Measurements from ENCODE around the gene AP5S1. TPM values are rescaled to one million over a fixed set of nuclear protein-coding genes. Genes with fewer than 3 reads are reported as not detected.
A peak's percentile ranks its signal among the peaks of the same experiment; 100 is the strongest.

Gene AP5S1
- total and polyA plus RNA-seq, 2 experiments from 2014 or later: 20.5 to 25.0 TPM

DNA sequence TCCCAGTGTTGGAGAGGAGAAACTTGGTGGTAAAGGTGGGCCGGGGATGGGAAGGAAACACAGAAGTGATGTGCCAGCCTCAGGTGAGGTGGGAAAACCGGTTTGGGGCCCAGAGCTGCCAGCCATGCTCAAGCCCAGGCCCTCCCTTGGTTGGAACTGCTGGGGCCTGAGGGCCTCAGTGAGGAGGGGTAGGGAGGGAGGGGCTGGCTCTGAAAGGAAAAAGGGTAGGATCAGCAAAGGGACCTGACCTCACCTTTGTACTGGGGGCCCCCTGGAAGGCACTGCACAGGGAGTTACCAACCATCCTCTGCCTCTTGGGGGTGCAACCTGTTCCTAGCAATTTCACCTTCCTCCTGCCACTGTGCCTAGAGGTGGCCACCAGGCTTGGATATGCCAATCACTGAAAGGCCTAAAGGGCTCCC is 37.3 kb upstream of the AP5S1 start:
- TF ChIP-seq EZH2 (IDR thresholded peaks at IDR 0.05; ENCODE audit: insufficient read depth, poor library complexity, severe bottlenecking) (no peak), EZH2phosphoT487 (IDR thresholded peaks at IDR 0.05; ENCODE audit: insufficient read depth, low read depth) (no peak)
- peaks cover 26% of the 10 kb centered on the region for H3F3A ChIP-seq (ENCODE audit: insufficient read depth)
- peak overlapping the region; percentile 79 for H3K4me2 ChIP-seq (ENCODE audit: unreplicated experiment)
- H3K9ac ChIP-seq: peak overlapping the region; percentile 75; the same call in 1 of the 2 replicates
- H3K9me3 ChIP-seq (ENCODE audit: low read depth): no peaks in the 10 kb centered on the region
- H3K36me3 ChIP-seq (ENCODE audit: low read depth): no peaks in the 10 kb centered on the region; the same call in 1 of the 2 replicates
- H3K4me1 ChIP-seq (ENCODE audit: insufficient read depth): peaks cover 18% of the 10 kb centered on the region
- H4K20me1 ChIP-seq (ENCODE audit: insufficient read depth): no peaks in the 10 kb centered on the region; the same call in 1 of the 2 replicates
- no peak overlapping the region for H3K4me3 ChIP-seq
- H3K27me3 ChIP-seq (replicated peaks; ENCODE audit: insufficient read depth): no peaks in the 10 kb centered on the region
- in situ Hi-C loops (cut with MboI): no loop called here
- no peaks in the 10 kb centered on the region for H3K9me2 ChIP-seq (ENCODE audit: insufficient read depth)
- no peak for DNase-seq
- no peak overlapping the region for H3K27ac ChIP-seq
- no peak overlapping the region for H2AFZ ChIP-seq
- WGBS, 2 experiments (ENCODE audit: low coverage in 1 of 2, low lambda C conversion rate in 2 of 2, missing lambda C conversion rate in 2 of 2): 81 to 88% methylated on average over 2 of the region's 2 CpGs
- H3K79me2 ChIP-seq (ENCODE audit: insufficient read depth): peaks cover 38% of the 10 kb centered on the region

DNA sequence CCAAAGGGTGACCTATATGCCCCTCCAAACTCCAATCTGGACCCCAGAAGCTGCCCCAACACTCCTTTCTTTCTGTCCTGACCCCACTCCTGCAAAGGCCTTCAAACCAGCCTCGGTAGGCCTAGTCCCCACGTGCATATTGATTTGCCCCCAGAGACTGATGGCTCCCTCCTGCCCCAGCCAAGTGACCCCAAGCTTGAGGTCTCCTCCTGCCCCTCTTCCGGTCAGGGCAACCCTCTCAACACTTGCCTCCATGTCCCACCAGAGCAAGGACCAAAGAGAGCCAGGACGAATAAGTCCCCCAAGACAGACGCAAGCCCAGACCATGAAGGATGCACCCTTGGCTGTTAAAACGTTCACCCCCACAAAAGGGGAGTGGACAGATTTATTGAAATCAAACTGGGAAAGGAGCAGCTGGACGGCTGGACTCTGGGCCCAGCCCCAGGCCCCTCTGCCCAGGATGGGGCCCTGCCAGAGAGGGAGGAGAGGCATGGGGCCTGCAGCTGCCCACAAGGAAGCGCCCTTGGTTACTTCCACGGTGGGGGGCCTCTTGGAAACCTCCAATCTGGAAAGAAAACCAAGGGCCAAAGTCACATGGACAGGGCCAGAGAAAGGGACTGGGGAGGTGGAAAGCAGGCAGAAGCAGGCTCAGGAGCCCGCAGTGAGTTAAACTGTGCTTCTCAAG is 36.7 kb upstream of the AP5S1 start:
- no peak for DNase-seq
- Histone ChIP-seq H2AFZ (no peak overlapping the region), H3K9me3 (ENCODE audit: low read depth) (no peaks in the 10 kb centered on the region), H3K79me2 (ENCODE audit: insufficient read depth) (peaks cover 38% of the 10 kb centered on the region), H3K27ac (no peak overlapping the region), H3K9me2 (ENCODE audit: insufficient read depth) (no peaks in the 10 kb centered on the region), H3F3A (ENCODE audit: insufficient read depth) (peaks cover 26% of the 10 kb centered on the region), H3K4me1 (ENCODE audit: insufficient read depth) (peaks cover 18% of the 10 kb centered on the region), H4K20me1 (ENCODE audit: insufficient read depth) (no peaks in the 10 kb centered on the region; the same call in 1 of the 2 replicates), H3K9ac (peak overlapping the region; percentile 75), H3K27me3 (replicated peaks; ENCODE audit: insufficient read depth) (no peaks in the 10 kb centered on the region), H3K4me3 (peak overlapping the region; percentile 83), H3K4me2 (ENCODE audit: unreplicated experiment) (peak overlapping the region; percentile 79), H3K36me3 (ENCODE audit: low read depth) (no peaks in the 10 kb centered on the region; the same call in 1 of the 2 replicates)
- in situ Hi-C loops (cut with MboI): no loop called here
- WGBS, 2 experiments (ENCODE audit: low coverage in 1 of 2, low lambda C conversion rate in 2 of 2, missing lambda C conversion rate in 2 of 2): 53 to 59% methylated on average over 10 of the region's 10 CpGs
- no peak for TF ChIP-seq EZH2 (IDR thresholded peaks at IDR 0.05; ENCODE audit: insufficient read depth, poor library complexity, severe bottlenecking)
- no peak for TF ChIP-seq EZH2phosphoT487 (IDR thresholded peaks at IDR 0.05; ENCODE audit: insufficient read depth, low read depth)

DNA sequence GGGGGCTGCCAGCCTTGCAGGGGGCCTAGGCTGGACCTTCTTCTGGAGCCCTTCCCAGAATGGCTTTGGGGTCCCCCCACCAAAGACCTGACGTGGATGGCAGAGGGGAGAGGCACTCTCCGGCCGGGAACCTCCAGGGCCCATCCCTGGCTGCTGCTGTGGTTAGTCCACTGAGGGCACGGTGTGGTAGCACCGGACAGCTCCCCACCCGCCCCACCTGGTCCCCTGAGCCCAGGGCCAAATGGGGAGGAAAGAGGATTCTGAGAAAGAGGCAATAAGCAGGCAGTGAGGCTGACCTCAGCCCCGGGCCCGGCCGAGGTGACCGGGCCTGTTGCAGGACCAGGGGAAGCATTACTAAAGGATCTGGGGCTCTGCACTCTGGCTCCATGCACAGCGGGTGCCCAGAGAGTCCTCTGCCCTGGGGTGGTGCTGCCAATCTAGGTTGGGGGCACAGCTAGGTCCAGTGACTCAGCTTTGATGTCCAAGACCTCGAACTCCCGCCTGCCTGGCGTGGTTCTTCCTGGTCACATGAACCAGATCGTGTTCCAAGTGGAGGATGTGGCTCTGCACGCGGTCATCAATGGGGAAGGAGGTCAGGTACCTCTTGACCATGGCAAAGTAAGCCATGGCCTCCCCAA is 36.0 kb upstream of the AP5S1 start:
- Histone ChIP-seq H3K27ac (no peak overlapping the region), H3K9me2 (ENCODE audit: insufficient read depth) (no peaks in the 10 kb centered on the region), H3K79me2 (ENCODE audit: insufficient read depth) (peaks cover 38% of the 10 kb centered on the region), H3K9me3 (ENCODE audit: low read depth) (no peaks in the 10 kb centered on the region), H3K9ac (peak overlapping the region; percentile 75), H3K27me3 (replicated peaks; ENCODE audit: insufficient read depth) (no peaks in the 10 kb centered on the region), H3F3A (ENCODE audit: insufficient read depth) (peaks cover 26% of the 10 kb centered on the region), H3K4me2 (ENCODE audit: unreplicated experiment) (peak overlapping the region; percentile 79), H3K4me3 (peak overlapping the region; percentile 83), H3K4me1 (ENCODE audit: insufficient read depth) (peaks cover 18% of the 10 kb centered on the region), H2AFZ (no peak overlapping the region), H3K36me3 (ENCODE audit: low read depth) (no peaks in the 10 kb centered on the region; the same call in 1 of the 2 replicates), H4K20me1 (ENCODE audit: insufficient read depth) (no peaks in the 10 kb centered on the region; the same call in 1 of the 2 replicates)
- TF ChIP-seq EZH2phosphoT487 (IDR thresholded peaks at IDR 0.05; ENCODE audit: insufficient read depth, low read depth) (no peak), EZH2 (IDR thresholded peaks at IDR 0.05; ENCODE audit: insufficient read depth, poor library complexity, severe bottlenecking) (no peak)
- in situ Hi-C loops (cut with MboI): no loop called here
- peak; percentile 44 for DNase-seq
- 73 to 75% methylated on average over 14 to 17 of the region's 17 CpGs for WGBS, 2 experiments (ENCODE audit: low coverage in 1 of 2, low lambda C conversion rate in 2 of 2, missing lambda C conversion rate in 2 of 2)

DNA sequence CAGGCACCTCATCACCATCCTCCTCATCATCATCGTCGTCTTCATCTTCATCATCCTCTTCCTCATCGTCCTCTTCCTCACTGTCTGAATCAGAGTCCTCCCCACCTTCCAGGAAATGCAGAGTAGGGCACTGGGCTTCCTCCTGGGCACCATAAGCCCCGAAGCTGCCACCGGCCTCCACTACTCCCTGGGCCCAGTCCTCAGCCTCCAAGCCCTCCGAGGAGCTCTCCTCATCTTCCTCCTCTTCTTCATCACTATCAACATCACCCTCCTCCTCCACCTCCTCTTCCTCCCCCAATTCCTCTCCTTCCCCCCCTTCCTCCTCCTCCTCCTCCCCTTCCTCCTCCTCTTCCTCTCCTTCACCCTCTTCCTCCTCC is 35.5 kb upstream of the AP5S1 start:
- WGBS, 2 experiments (ENCODE audit: low coverage in 1 of 2, low lambda C conversion rate in 2 of 2, missing lambda C conversion rate in 2 of 2): 39 to 44% methylated on average over 6 of the region's 6 CpGs
- H3K4me2 ChIP-seq (ENCODE audit: unreplicated experiment): peak overlapping the region; percentile 79
- peak overlapping the region; percentile 11; the same call in 1 of the 2 replicates for H3K27ac ChIP-seq
- H3K4me3 ChIP-seq: peak overlapping the region; percentile 83
- H3K9ac ChIP-seq: peak overlapping the region; percentile 75
- no peak overlapping the region for H2AFZ ChIP-seq
- no peaks in the 10 kb centered on the region; the same call in 1 of the 2 replicates for H4K20me1 ChIP-seq (ENCODE audit: insufficient read depth)
- no peaks in the 10 kb centered on the region for H3K9me2 ChIP-seq (ENCODE audit: insufficient read depth)
- peaks cover 26% of the 10 kb centered on the region for H3F3A ChIP-seq (ENCODE audit: insufficient read depth)
- no peaks in the 10 kb centered on the region for H3K9me3 ChIP-seq (ENCODE audit: low read depth)
- in situ Hi-C loops (cut with MboI): no loop called here
- peaks cover 38% of the 10 kb centered on the region for H3K79me2 ChIP-seq (ENCODE audit: insufficient read depth)
- no peak for TF ChIP-seq EZH2 (IDR thresholded peaks at IDR 0.05; ENCODE audit: insufficient read depth, poor library complexity, severe bottlenecking)
- no peak for TF ChIP-seq EZH2phosphoT487 (IDR thresholded peaks at IDR 0.05; ENCODE audit: insufficient read depth, low read depth)
- H3K27me3 ChIP-seq (replicated peaks; ENCODE audit: insufficient read depth): no peaks in the 10 kb centered on the region
- DNase-seq: no peak
- H3K36me3 ChIP-seq (ENCODE audit: low read depth): no peaks in the 10 kb centered on the region; the same call in 1 of the 2 replicates
- peaks cover 18% of the 10 kb centered on the region for H3K4me1 ChIP-seq (ENCODE audit: insufficient read depth)
